Heart left ventricle (tissue), 16 donors: ENCODE results near the gene PRKACA. TPM values are rescaled to one million over a fixed set of nuclear protein-coding genes. Genes with fewer than 3 reads are reported as not detected.

Source experiments
- ATAC-seq, 4 donors: fragments of 200-7000 bp; cut with Tn5 transposase; one replicate each; pipeline ENCODE4 v1.9.1; 2020 to 2022; ENCODE audit warnings: moderate library complexity in 4 of 4, mild to moderate bottlenecking in 3 of 4, moderate number of reproducible peaks in 1 of 4
- DNase-seq, 5 donors: peaks; one replicate each; pipeline ENCODE4 v3.0.0-alpha.2; 2020
- H3K27ac ChIP-seq, 12 donors: fragments of 200-600 bp; sonication (generic) in 4 of 12; one replicate each; pipeline versions ENCODE4 v1.5.0 to v1.8.0; 2016 to 2022; ENCODE audit warnings: mild to moderate bottlenecking in 2 of 12
- H3K27me3 ChIP-seq, 9 donors: fragments of 200-600 bp; sonication (generic) in 2 of 9; one replicate each; pipeline versions ENCODE4 v1.5.1 to v1.8.0; 2016 to 2022; ENCODE audit warnings: mild to moderate bottlenecking in 3 of 9
- H3K36me3 ChIP-seq, 9 donors: fragments of 200-600 bp; sonication (generic) in 2 of 9; one replicate each; pipeline versions ENCODE4 v1.5.0 to v1.8.0; 2018 to 2022; ENCODE audit warnings: mild to moderate bottlenecking in 2 of 9
- H3K4me1 ChIP-seq, 12 donors: fragments of 200-600 bp; sonication (generic) in 4 of 12; one replicate each; pipeline versions ENCODE4 v1.5.0 to v1.8.0; 2016 to 2022; ENCODE audit warnings: mild to moderate bottlenecking in 3 of 12
- H3K4me3 ChIP-seq, 12 donors: fragments of 200-600 bp; sonication (generic) in 4 of 12; one replicate each; pipeline versions ENCODE4 v1.5.0 to v1.8.0; 2017 to 2022; ENCODE audit warnings: mild to moderate bottlenecking in 9 of 12, moderate library complexity in 4 of 12
- H3K9me3 ChIP-seq, 12 donors: fragments of 200-600 bp; sonication (generic) in 4 of 12; one replicate each; pipeline versions ENCODE4 v1.5.0 to v1.8.0; 2016 to 2022; ENCODE audit warnings: mild to moderate bottlenecking in 1 of 12
- POLR2A ChIP-seq, 2 donors: fragments of 450-650 bp; IDR thresholded peaks; one replicate each; pipeline ENCODE4 v1.6.1; 2017; ENCODE audit warnings: antibody characterized with exemption in 2 of 2, mild to moderate bottlenecking in 2 of 2, moderate library complexity in 2 of 2
- WGBS, 4 donors: extraction: QIAGEN DNeasy Blood & Tissue Kit in 2 of 4; methylation state at CpG; one replicate each; pipeline versions ENCODE4 v1.1.5 to v1.1.7; 2013 to 2018; 5-methylcytosine and 5-hydroxymethylcytosine counted together
- intact Hi-C, 10 donors: fragments of 100-400 bp; cut with DNase I; formaldehyde crosslinking; loops; one replicate each; pipeline versions ENCODE4 v1.11.1 to v1.14.2; 2022
- polyA plus RNA-seq, 2 donors: library from polyadenylated mRNA; stranded (reverse); fragments of 200-250 nt; gene quantifications; one replicate each; pipeline ENCODE4 v1.2.3, GENCODE V29; 2013
- total RNA-seq, 9 donors: library from RNA; depleted of rRNA in 2 of 9; stranded (reverse); fragments of >200 nt in 2 of 9; fragmentation: NEBNext Ultra II Directional in 3 of 9; extraction: Animal tissue kit (Norgen Biotek cat#: 25700) in 3 of 9; gene quantifications; one replicate each; pipeline versions ENCODE4 v1.1.0 to v1.2.4, GENCODE V29; 2016 to 2023
- TF ChIP-seq, protein P1 (sequence below), 12 donors: fragments of 200-600 bp; sonication (generic) in 4 of 12; IDR thresholded peaks; one replicate each; pipeline versions ENCODE4 v1.5.0 to v1.8.0; 2018 to 2022; ENCODE audit warnings: antibody characterized with exemption in 12 of 12, mild to moderate bottlenecking in 5 of 12
- donor health status: ischemic (EF 13 %, LVEDD 7.1; RV severe dilation, severe dysfunction).
- donor health status: healthy with polysubstance abuse.
- donor health status: DM: no; HTN: yes; CAD: no.
- donor health status: DM: no; HTN: no; CAD: no.
- donor health status: ischemic (EF 25% LVEDD 6.9; RV normal size, moderate dysfunction).
- donor health status: ischemic (EF 25% LVEDD 5.7; RV mildly dilated, moderate dysfunction).
- donor health status: healthy.
- donor health status: DM: yes; HTN: yes; CAD: no.
- donor health status: ischemic (EF 35%, LVEDD 5.7; RV mildly dilated, moderate dysfunction).
- donor health status: nonischemic (EF 11% LVEDD 7.7; RV severe dilation, severe dysfunction).
- donor health status: DM: yes; HTN: yes; CAD: no.
- donor health status: PGD.
- donor health status: ischemic (EF 29% LVEDD 5.4; RV normal size, mild dysfunction).
- donor health status: nonischemic (EF 23%, LVEDD 6.1; RV moderate dilation, normal function).

PRKACA gene
- total and polyA plus RNA-seq, 11 donors = 216 to 554 (median 454) TPM

DNA sequence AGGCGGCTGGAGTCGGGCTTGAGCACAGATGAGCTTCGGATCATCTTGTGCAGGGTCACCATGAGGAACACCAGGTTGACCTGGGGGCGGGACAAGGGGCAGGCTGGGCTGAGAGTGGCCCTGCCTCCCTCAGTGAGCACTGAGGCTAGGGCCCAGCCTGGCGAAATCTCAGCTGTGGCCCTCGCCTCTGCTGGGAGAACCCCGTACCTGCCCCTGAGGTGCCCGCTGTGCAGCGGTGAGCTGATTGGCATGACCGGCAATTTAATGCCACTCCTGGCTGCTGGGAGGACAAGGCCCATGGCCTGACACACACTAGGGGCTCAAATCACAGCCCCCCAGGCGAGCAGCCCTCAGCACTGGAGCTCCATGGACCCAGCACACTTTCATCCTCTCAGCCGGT is 38.6 kb upstream of the PRKACA start:
- TF ChIP-seq, protein P1, sequence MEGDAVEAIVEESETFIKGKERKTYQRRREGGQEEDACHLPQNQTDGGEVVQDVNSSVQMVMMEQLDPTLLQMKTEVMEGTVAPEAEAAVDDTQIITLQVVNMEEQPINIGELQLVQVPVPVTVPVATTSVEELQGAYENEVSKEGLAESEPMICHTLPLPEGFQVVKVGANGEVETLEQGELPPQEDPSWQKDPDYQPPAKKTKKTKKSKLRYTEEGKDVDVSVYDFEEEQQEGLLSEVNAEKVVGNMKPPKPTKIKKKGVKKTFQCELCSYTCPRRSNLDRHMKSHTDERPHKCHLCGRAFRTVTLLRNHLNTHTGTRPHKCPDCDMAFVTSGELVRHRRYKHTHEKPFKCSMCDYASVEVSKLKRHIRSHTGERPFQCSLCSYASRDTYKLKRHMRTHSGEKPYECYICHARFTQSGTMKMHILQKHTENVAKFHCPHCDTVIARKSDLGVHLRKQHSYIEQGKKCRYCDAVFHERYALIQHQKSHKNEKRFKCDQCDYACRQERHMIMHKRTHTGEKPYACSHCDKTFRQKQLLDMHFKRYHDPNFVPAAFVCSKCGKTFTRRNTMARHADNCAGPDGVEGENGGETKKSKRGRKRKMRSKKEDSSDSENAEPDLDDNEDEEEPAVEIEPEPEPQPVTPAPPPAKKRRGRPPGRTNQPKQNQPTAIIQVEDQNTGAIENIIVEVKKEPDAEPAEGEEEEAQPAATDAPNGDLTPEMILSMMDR (IDR thresholded peaks at IDR 0.05) = no peak
- TF ChIP-seq POLR2A (IDR thresholded peaks at IDR 0.05) = no peak
- intact Hi-C loops = no loop called here
- Histone ChIP-seq H3K27ac (no peak overlapping the region), H3K27me3 (no peaks in the 10 kb centered on the region), H3K36me3 (peaks cover 0 to 66% (median 41%) of the 10 kb centered on the region in 9 donors), H3K9me3 (no peaks in the 10 kb centered on the region), H3K4me3 (no peak overlapping the region), H3K4me1 (peaks cover 0 to 3% (median 0%) of the 10 kb centered on the region in 12 donors)
- 94 to 99% (median 94%) methylated on average over 10 to 12 of the region's 12 CpGs for WGBS, 4 donors
- DNase-seq (no peak), ATAC-seq (no peak)

DNA sequence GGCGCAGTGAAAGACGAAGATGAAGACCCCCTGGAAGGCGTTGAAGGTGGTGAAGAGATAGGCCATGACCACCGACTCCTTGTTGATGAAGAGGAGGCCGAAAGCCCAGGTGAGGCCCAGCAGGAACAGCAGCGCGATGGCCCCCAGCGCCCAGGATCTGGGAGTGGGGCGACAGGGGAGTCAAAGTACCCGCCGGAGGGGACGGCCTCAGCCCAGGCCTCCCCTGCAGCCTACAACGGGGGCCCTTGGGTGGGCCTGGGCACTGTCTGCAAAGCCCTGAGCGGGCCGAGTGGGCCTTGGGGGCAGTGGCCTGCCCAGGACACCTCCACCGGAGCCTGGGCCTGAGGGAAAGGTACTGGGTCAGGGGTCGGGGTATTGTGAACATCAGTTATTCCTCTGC is 37.8 kb upstream of the PRKACA start:
- no peaks in the 10 kb centered on the region for H3K27me3 ChIP-seq
- H3K4me3 ChIP-seq = no peak overlapping the region
- DNase-seq (no peak), ATAC-seq (no peak)
- TF ChIP-seq, protein P1 (IDR thresholded peaks at IDR 0.05) = no peak
- intact Hi-C loops = no loop called here
- peaks cover 3 to 11% (median 4%) of the 10 kb centered on the region in 12 donors for H3K4me1 ChIP-seq
- H3K36me3 ChIP-seq = peaks cover 0 to 66% (median 41%) of the 10 kb centered on the region in 9 donors
- H3K9me3 ChIP-seq = no peaks in the 10 kb centered on the region
- no peak overlapping the region for H3K27ac ChIP-seq
- 95 to 98% (median 96%) methylated on average over 12 to 17 of the region's 17 CpGs for WGBS, 4 donors

DNA sequence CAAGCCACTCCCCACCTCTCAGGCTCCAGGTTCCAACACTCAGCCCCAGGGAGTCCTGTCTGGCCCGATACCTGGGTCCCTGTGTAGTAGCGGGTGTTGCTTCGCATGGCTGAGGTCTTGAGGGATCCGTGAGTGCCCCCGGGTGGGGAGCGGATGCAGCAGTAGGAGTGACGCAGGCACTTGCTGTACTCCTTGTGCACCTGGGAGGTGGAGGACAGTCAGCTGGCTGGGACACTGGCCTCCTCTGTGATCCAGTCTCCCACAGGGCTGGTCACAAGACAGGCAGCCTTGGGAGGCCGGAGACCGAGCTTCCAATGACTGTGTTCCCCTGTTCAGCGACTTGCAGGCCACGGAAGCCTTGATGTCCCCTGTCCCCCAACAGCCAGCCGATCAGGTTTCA is 35.2 kb upstream of the PRKACA start:
- TF ChIP-seq, protein P1 (IDR thresholded peaks at IDR 0.05) = no peak
- TF ChIP-seq POLR2A (IDR thresholded peaks at IDR 0.05) = no peak
- Histone ChIP-seq H3K4me3 (no peak overlapping the region), H3K27me3 (no peaks in the 10 kb centered on the region), H3K9me3 (no peaks in the 10 kb centered on the region), H3K27ac (no peak overlapping the region), H3K36me3 (peaks cover 0 to 50% (median 35%) of the 10 kb centered on the region in 9 donors), H3K4me1 (peaks cover 9 to 37% (median 27%) of the 10 kb centered on the region in 12 donors)
- ATAC-seq = no peak
- 94 to 95% (median 95%) methylated on average over 5 to 12 of the region's 12 CpGs for WGBS, 4 donors
- intact Hi-C loops = no loop called here
- no peak for DNase-seq

DNA sequence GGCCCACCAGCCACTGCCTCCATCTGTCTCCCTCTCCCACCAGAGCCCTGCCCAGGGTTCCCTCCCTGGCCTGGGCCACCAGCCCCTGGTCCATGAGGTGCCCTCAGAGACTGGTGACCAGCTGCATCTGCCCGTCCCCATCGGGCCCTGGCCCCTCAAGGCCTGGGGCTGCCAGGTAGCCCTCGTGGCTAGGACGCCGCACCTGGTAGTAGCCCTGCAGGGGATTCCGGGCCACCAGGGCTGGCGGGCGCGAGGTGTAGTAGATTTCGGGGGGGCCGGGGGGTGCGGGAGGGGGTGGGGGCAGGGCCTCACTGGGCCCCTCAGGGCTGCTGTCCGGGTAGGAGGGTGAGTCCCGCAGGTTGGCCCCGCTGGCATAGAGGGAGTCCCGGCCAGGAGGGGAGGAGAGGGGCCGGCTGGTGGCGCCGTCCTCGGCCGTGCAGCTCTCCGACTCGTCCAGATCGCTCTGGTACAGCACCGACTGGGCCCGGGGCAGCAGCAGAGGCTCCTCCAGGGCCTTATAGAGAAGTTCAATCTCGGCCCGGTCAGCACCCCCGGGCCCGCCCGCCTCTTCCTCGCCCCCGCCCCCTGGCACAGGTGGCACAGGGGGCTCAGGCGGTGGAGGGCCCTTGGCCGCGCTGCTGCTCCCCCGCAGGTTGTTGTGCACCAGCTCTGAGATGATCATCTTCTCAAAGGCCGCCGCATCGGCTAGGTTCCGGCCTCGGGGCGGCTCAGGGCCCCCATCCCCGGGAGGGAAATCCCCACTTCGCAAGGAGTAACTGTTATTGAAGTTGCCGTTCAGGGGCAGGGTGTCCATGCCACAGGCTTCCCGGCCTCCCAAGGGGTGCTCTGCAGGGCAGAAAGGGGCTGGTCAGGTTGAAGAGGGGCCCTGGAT is 33.5 kb upstream of the PRKACA start:
- Histone ChIP-seq H3K4me3 (no peak overlapping the region), H3K4me1 (peaks cover 9 to 38% (median 27%) of the 10 kb centered on the region in 12 donors), H3K9me3 (no peaks in the 10 kb centered on the region), H3K36me3 (peaks cover 0 to 34% (median 20%) of the 10 kb centered on the region in 9 donors), H3K27ac (peak overlapping the region; percentile 25 to 92 (median 82)), H3K27me3 (no peaks in the 10 kb centered on the region)
- ATAC-seq = no peak
- intact Hi-C loops = no loop called here
- TF ChIP-seq, protein P1 (IDR thresholded peaks at IDR 0.05) = no peak
- no peak for TF ChIP-seq POLR2A (IDR thresholded peaks at IDR 0.05)
- peak in 1 of 5 donors; percentile 70 for DNase-seq
- WGBS, 4 donors = 94 to 96% (median 94%) methylated on average over 39 to 47 of the region's 47 CpGs
